PC-3 (cell line): ENCODE results near the gene CD48.

ENCODE experiments used
- EZH2 ChIP-seq: fragments of 300-600 bp; sonication (generic); IDR thresholded peaks from one replicate; pipeline ENCODE4 v1.6.1; 2017; ENCODE audit warnings: antibody characterized with exemption, mild to moderate bottlenecking, low read length; ENCODE audit not compliant: unreplicated experiment
- EZH2phosphoT487 ChIP-seq: fragments of 300-600 bp; sonication (generic); IDR thresholded peaks from 2 replicates; pipeline ENCODE4 v1.6.1; 2018; ENCODE audit warnings: mild to moderate bottlenecking, antibody characterized with exemption, low read length, borderline replicate concordance
- TF ChIP-seq, protein P1 (sequence below): fragments of 300-600 bp; sonication (generic); conservative IDR thresholded peaks from 2 replicates; pipeline ENCODE4 v1.5.1; 2017; ENCODE audit warnings: antibody characterized with exemption, low read depth, mild to moderate bottlenecking, low read length

DNA sequence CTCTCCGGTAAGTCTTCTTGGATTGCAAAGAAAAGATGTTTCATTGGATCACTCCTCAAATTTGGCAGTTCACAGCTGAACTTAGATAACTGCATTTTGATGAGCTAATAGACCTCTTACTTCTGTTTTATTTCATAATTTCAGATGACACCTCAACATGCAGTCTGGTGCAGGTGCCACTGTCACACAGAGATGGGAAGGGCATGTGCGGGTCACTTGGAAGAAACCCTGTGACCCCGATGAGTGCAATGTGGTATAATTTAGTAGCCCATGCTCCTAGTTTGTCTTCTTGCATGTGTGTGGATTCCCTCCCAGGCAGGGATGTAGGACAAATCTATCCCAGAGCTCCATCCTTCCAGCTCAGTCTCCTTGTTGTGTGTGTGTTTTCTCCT lies 64.3 kb downstream of the CD48 start:
- TF ChIP-seq, protein P1, sequence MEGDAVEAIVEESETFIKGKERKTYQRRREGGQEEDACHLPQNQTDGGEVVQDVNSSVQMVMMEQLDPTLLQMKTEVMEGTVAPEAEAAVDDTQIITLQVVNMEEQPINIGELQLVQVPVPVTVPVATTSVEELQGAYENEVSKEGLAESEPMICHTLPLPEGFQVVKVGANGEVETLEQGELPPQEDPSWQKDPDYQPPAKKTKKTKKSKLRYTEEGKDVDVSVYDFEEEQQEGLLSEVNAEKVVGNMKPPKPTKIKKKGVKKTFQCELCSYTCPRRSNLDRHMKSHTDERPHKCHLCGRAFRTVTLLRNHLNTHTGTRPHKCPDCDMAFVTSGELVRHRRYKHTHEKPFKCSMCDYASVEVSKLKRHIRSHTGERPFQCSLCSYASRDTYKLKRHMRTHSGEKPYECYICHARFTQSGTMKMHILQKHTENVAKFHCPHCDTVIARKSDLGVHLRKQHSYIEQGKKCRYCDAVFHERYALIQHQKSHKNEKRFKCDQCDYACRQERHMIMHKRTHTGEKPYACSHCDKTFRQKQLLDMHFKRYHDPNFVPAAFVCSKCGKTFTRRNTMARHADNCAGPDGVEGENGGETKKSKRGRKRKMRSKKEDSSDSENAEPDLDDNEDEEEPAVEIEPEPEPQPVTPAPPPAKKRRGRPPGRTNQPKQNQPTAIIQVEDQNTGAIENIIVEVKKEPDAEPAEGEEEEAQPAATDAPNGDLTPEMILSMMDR: no peak
- TF ChIP-seq EZH2: no peak
- no peak for TF ChIP-seq EZH2phosphoT487
